SIG-M5 (cell line): Measurements from ENCODE around the gene MALSU1.

Experiments
- DNase-seq: peaks from one replicate; lab custom pipeline; 2025; lab: John Stamatoyannopoulos, UW

The MALSU1 gene

DNA sequence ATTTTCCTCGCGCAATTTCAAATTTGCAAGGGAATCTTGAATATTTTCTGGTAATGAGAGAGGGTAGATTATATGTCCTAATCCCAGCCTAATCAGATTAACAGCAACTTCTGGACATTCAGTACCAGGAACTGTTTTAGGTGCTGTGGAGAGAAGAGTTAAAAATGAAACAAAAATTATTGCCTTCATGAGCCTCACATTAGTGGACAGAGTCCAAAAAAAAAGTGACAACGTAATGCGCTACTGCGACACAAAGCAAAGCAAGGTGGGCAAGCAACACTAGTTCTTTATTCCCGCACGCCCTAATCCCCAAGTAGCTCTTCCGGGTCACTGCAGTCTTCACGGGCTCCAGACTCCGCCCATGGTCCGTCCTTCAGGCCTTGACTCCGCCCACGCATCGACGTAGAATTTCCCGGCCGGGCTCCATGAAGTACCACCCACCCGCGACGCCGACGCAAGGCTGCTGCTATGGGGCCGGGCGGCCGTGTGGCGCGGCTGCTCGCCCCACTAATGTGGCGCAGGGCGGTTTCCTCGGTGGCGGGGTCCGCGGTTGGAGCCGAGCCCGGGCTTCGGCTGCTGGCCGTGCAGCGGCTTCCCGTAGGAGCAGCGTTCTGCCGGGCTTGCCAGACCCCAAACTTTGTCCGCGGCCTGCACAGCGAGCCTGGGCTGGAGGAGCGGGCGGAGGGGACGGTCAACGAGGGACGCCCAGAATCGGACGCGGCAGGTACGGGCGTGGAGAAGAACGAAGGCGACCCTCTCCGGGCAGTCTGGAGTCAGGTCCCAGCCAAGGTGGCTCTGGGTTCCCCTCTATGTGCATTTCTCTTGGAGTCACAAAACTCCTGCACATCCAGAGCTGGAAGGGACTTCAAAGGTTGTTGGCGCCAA is at the start of gene MALSU1:
TSS of gene MALSU1 (plus strand) at position 455 of the 885 bp plus-strand sequence. CDS start at position 469, 14 bp downstream.
- DNase-seq: peak; percentile 64

DNA sequence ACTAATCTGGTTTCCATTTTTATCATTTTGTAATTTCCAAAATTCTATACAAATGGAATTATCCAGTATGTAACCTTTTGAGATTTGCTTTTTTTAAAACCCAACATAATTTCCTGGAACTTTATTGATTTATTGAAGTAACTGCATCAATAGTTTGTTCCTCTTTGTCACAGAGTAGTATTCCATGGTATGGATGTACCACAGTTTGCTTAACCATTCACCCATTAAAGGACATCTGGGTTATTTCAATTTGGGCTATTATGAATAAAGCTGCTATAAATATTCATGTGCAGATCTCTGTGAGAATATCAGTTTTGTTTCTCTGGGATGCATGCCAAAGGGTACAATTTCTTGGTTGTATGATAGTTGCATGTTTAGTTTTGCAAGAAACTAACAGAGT is 49.7 kb upstream of the MALSU1 start:
- DNase-seq: no peak

- no peak for DNase-seq
These were observed 45.0 kb upstream of the MALSU1 start for GRCh38 chr7:23254051-23254681.

DNA sequence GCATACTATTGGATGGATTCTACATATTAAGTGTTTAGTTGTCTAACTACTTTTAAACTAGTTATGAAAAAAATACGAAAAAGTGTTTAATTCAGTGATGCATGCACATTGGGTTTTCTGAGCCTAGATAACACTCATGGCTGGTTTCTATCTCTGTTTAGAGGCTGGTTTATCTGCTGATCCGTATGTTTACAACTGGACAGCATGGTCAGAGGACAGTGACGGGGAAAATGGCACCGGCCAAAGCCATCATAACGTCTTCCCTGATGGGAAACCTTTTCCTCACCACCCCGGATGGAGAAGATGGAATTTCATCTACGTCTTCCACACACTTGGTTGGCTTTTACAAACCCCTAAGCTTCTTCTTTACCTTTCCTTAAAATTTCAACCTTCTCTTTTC is 42.4 kb upstream of the MALSU1 start:
- DNase-seq: no peak

GRCh38 chr7:23260371-23260770 is 38.8 kb upstream of the MALSU1 start:
- DNase-seq: no peak

GRCh38 chr7:23261843-23262452 is 37.2 kb upstream of the MALSU1 start:
- no peak for DNase-seq

- no peak for DNase-seq
These were observed 34.2 kb upstream of the MALSU1 start for GRCh38 chr7:23264916-23265458.

DNA sequence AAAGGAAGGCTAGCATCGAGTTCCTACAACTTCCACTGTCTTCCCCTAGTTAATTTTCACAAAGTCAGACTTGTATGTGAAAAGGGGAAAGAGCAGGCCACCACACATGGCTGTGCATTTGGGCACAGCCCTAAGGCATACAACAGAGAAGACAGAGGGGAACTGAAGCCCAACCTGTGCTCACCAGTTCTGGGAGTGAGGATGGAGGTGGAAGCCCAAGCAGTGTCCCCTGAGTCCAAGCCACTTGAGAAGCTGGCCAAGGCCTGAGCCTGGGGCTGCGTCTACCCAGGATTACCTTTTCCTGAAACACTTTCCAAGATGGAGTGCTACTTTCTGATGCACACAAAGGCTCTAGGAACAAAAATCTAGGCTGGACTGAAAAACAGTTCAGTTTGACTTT is 32.2 kb upstream of the MALSU1 start:
- DNase-seq: no peak

GRCh38 chr7:23267357-23267756 is 31.8 kb upstream of the MALSU1 start:
- DNase-seq: no peak

DNA sequence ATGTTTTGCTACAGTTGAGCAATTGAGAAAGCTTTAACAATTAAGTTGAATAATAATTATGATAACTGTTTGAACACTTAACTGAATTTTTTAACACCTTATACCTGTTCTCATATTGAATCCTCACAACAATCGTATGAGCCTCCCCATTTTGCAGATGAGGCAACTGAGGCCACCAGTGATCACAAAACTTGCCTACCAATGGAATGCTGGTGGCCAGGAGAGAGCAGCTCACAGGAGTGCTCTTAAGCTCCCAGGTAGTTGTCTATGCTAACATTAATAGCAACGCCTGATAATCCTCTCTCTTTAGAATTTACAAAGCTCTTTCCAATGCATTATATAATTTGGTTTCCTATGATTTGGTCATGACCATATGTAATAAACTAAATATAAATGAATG is 31.0 kb upstream of the MALSU1 start:
- DNase-seq: no peak

GRCh38 chr7:23268746-23269145 is 30.4 kb upstream of the MALSU1 start:
- DNase-seq: no peak

DNA sequence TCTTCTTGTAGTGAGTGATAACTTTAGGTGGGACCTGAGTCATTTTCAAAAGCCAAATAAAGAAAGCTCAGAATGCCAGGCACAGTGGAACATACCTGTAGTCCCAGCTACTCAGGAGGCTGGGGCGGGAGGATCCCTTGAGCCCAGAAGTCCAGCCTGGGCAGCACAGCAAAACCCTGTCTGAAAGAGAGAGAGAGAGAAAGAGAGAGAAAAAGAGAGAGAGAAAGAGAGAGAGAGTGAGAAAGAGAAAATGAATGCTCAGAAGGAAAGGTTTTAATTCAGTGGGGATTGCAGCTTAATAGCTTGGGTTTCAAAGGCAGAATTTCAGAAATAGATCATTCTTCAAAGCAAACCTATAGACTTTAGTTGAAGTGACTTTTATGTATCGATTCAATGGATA is 26.9 kb upstream of the MALSU1 start:
- no peak for DNase-seq

DNA sequence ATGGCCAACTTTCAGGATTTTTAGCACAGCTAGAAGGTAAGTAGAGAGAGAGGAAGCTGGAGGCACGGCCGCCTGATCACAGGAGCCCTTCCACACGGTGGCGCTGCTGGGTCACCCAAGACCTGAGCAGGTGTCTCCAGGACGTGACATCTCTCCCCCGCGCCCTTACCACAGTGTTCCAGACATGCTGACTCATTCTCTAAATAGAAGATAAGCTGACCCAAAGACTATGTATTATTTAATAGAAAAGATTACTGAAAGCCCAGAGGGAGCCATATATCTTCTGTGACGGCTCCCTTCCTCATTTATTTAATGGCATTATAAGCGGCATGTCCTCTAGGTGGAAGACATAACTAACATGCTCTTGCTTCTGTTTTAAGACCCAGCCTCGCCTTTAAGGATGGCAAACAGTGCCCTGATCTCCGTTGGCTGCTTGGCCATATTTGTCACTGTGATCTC is 26.0 kb upstream of the MALSU1 start:
- DNase-seq: peak; percentile 44

GRCh38 chr7:23275912-23276311 is 23.2 kb upstream of the MALSU1 start:
- no peak for DNase-seq

DNA sequence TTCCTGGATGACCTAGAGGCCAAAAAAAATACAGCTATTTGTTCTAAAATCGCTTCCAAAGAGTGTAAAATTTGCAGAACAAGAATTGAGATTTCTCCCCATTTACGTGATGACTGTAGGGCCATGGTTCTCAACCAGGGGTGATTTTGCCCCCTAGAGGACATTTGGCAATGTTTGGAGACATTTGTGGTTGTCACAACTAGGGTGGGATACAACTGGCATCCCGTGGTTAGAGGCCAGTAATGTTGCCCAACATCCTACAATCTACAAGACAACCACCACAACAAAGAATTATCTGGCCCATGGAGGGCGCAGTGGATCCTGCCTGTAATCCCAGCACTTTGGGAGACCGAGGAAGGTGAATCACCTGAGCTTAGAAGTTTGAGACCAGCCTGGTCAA is 22.8 kb upstream of the MALSU1 start:
- peak; percentile 45 for DNase-seq

GRCh38 chr7:23276947-23277346 is 22.2 kb upstream of the MALSU1 start:
- no peak for DNase-seq

DNA sequence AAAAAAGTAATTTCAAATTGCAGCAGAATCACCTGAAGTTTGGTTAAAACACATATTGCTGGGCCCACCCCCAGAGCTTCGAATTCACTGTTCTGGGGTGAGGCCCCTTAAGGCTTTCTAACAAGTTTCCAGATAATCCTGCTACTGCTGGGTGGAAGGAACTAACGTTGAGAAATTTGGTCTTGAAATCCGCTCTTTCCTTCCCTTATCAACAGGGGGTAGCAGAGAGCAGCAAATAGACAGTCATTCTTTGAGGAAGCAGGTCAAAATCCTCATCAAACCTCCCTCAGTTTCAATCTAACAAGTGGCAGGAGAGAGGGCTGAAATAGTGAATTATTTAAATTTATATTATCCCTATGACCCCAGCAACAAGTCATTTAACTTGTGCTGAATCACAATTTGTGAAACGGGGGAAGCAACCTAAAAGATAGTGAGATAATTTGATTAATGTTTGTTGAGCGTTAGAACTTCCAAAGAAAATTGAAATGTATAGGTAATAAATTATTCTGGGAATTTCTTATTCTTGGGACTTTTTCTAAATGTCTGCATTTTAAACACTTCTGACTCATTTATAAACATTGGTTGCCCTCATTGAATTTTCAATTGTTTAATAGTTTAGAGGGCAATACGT is 21.7 kb upstream of the MALSU1 start:
- peak; percentile 29 for DNase-seq

GRCh38 chr7:23279819-23280525 is 19.2 kb upstream of the MALSU1 start:
- no peak for DNase-seq

- DNase-seq: no peak
These were observed 16.1 kb upstream of the MALSU1 start for GRCh38 chr7:23283086-23283485.

DNA sequence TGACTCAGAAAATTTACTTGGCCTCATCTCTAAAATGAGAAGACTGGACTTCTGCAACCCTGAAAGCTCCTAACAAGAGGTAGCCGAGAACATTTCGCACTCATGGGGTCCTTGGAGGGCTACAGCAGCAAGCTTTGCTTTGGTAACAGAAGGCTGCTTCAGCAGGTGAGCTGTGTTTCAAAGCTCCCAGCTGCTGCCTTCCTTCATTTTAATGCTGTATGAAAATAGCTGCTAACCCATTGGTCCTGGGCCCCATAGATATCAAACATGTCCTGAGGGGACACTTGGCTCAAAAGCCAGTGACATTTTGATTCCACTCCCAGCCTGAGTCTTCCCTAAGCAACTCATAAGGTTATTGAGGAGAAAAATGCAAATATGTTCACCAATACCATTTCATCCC is 14.3 kb upstream of the MALSU1 start:
- no peak for DNase-seq
